GM21723 (cell line): ENCODE measurements around the gene RAPGEF1.
A peak's percentile ranks its signal among the peaks of the same experiment; 100 is the strongest.
"Not testable (repeated sequence)": the region's sequence is repeated elsewhere in the genome, so short reads cannot be mapped to it uniquely, and the experiment has no call there.

Experiments used
- ATAC-seq: cut with Tn5 transposase; IDR thresholded peaks from one replicate; pipeline ENCODE4 v1.9.1; 2021; ENCODE audit warnings: mild to moderate bottlenecking, moderate library complexity; ENCODE audit not compliant: unreplicated experiment

RAPGEF1 gene

GRCh38 chr9:131673531-131673930, 66.3 kb downstream of the RAPGEF1 start:
- no peak for ATAC-seq

- no peak for ATAC-seq
Observed at GRCh38 chr9:131673068-131673467, 66.8 kb downstream of the RAPGEF1 start.

- no peak for ATAC-seq
Observed at GRCh38 chr9:131672451-131672850, 67.4 kb downstream of the RAPGEF1 start.

- ATAC-seq: no peak
Observed at GRCh38 chr9:131671133-131671520, 68.7 kb downstream of the RAPGEF1 start.

GRCh38 chr9:131670247-131671132, 69.4 kb downstream of the RAPGEF1 start:
- no peak for ATAC-seq

- no peak for ATAC-seq
Observed at GRCh38 chr9:131669269-131670157, 70.4 kb downstream of the RAPGEF1 start.

GRCh38 chr9:131668439-131669268, 71.2 kb downstream of the RAPGEF1 start:
- peak; percentile 36 for ATAC-seq

GRCh38 chr9:131668057-131668438, 71.8 kb downstream of the RAPGEF1 start:
- ATAC-seq: no peak

GRCh38 chr9:131667576-131667975, 72.3 kb downstream of the RAPGEF1 start:
- ATAC-seq: no peak

GRCh38 chr9:131666774-131667173, 73.1 kb downstream of the RAPGEF1 start:
- ATAC-seq: no peak

GRCh38 chr9:131666029-131666428, 73.8 kb downstream of the RAPGEF1 start:
- ATAC-seq: no peak

GRCh38 chr9:131663288-131663687, 76.6 kb downstream of the RAPGEF1 start:
- no peak for ATAC-seq

- ATAC-seq: not testable (repeated sequence)
Observed at GRCh38 chr9:131662289-131662621, 77.6 kb downstream of the RAPGEF1 start.

- ATAC-seq: no peak
Observed at GRCh38 chr9:131661568-131662288, 78.1 kb downstream of the RAPGEF1 start.

GRCh38 chr9:131660466-131661405, 79.1 kb downstream of the RAPGEF1 start:
- ATAC-seq: no peak

GRCh38 chr9:131658377-131659129, 81.3 kb downstream of the RAPGEF1 start:
- no peak for ATAC-seq

GRCh38 chr9:131657940-131658339, 81.9 kb downstream of the RAPGEF1 start:
- no peak for ATAC-seq

GRCh38 chr9:131657456-131657855, 82.4 kb downstream of the RAPGEF1 start:
- no peak for ATAC-seq

GRCh38 chr9:131657037-131657377, 82.9 kb downstream of the RAPGEF1 start:
- peak; percentile 23 for ATAC-seq
